T-helper 22 cell (primary cell): ENCODE data around the gene MEGF8.

Experiments used
- DNase-seq: peaks from one replicate; pipeline ENCODE4 v3.0.0-alpha.2; 2020; ENCODE audit warnings: low read depth

Gene MEGF8

DNA sequence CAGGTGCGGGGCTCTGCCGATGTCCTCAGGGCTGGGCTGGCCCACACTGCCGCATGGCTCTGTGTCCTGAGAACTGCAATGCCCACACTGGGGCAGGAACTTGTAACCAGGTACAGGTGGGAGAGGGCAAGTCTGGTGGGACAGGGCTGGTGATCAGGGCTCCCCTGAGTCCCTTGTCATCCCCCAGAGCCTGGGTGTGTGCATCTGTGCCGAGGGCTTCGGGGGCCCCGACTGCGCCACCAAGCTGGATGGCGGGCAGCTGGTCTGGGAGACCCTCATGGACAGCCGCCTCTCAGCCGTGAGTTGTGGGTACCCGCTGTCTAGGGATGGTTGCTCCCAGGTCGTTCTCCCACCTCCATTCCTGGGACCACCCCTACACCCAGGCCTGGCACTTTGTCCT, 30.5 kb downstream of the MEGF8 start:
- DNase-seq, result no peak

DNA sequence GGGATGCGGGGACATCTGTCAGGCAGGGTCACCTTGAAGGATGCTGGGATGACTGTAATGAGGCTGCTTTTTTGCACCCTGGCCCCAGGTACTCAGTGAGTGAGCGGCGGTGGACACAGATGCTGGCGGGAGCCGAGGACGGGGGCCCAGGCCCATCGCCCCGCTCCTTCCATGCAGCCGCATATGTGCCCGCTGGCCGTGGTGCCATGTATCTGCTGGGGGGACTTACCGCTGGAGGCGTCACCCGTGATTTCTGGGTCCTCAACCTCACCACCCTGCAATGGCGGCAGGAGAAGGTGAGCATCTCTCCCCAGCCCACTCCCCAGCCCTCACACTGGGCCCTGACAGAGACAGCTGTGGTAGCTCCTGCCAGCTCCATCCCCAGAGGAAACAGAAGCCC, 31.3 kb downstream of the MEGF8 start:
- DNase-seq, result no peak

DNA sequence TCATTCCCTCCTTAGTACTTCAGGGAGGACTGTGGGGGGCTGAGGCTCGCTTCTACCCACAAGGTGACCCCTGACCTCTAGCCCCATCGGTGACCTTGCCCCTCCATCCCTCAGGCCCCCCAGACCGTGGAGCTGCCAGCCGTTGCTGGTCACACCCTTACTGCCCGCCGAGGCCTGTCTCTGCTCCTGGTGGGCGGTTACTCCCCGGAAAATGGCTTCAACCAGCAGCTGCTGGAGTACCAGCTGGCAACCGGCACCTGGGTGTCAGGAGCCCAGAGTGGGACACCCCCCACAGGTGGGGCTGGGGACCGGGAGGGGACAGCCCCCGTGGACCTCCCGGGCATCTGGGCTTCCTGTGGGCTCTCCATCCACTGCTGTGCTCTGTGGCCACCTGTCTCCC, 31.9 kb downstream of the MEGF8 start:
- no peak for DNase-seq

DNA sequence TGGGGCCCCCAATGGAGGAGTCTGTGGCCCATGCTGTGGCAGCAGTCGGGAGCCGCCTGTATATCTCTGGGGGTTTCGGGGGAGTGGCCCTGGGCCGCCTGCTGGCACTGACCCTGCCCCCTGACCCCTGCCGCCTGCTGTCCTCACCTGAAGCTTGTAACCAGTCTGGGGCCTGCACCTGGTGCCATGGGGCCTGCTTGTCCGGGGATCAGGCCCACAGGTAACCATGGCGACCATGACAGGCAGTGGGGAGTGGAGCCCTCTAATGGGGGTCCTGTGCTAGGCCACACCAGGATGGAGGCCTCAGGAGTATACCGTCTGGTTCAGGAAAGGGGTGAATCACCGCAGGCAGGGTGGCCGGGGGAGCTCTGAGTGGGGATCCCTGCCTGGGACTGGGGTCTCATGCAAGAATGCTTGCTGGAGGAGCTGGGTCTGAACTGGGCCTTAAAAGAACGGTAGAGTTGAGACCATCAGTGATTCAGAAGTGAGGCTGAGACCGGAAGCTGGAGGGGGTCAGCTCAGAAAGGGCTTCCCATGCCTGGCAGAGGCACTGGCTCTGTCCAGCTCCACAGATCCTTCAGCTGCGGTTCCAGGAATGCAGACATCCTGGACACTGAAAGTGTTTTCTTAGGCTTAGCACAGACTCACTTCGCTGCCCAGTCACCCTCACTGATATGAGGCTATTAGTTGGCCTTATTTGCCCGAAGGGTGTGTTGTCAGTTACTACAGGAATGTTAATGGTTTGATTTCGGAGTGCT, 35.5 kb downstream of the MEGF8 start:
- DNase-seq, result no peak

DNA sequence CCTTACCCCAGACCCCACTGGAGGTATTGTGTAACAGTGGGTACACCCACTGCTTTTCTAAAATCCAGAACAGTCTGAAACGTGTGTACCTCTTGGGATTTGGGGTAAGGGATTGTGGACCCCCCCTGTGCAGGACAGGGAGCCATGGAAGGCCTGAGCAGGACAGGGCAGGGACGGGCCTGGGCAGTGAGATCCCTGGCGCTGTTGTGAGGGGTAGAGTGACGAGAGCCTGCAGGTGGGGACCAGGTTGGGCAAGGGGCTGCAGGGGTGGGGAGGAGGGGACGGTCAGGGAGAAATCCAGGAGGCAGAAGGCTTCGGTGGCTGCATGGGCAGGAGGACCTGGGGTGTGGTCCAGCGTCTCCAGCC, 36.1 kb downstream of the MEGF8 start:
- no peak for DNase-seq

DNA sequence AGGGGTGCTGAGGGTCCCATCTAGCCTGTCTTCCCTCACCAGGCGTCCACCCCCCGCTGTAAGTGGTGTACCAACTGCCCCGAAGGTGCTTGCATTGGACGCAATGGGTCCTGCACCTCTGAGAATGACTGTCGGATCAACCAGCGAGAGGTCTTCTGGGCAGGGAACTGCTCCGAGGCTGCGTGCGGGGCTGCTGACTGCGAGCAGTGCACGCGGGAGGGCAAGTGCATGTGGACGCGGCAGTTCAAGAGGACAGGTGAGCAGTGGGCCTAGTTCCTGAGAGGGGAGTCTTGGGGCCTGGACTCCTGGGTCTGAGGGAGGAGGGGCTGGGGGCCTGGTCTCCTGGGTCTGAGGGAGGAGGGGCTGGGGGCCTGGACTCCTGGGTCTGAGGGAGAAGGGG, 36.9 kb downstream of the MEGF8 start:
- DNase-seq, result no peak

DNA sequence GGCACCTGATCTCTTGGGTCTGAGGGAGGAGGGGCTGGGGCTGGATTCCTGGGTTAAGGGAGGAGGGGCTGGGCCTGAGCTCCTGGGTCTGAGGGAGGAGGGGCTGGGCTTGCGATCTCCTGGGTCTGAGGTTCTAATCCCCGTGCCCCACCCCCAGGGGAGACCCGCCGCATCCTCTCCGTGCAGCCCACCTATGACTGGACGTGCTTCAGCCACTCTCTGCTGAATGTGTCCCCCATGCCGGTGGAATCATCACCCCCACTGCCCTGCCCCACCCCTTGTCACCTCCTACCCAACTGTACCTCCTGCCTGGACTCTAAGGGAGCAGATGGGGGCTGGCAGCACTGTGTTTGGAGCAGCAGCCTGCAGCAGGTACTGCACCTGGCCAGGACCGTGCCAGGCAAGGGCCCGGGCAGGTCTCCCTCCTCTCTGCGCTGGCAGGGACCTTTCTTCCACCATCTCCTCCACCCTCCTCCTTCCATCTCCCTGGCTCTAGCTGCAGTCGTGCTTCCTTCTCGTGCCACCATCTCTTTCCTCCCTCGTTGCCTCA, 37.5 kb downstream of the MEGF8 start:
- DNase-seq, result no peak

DNA sequence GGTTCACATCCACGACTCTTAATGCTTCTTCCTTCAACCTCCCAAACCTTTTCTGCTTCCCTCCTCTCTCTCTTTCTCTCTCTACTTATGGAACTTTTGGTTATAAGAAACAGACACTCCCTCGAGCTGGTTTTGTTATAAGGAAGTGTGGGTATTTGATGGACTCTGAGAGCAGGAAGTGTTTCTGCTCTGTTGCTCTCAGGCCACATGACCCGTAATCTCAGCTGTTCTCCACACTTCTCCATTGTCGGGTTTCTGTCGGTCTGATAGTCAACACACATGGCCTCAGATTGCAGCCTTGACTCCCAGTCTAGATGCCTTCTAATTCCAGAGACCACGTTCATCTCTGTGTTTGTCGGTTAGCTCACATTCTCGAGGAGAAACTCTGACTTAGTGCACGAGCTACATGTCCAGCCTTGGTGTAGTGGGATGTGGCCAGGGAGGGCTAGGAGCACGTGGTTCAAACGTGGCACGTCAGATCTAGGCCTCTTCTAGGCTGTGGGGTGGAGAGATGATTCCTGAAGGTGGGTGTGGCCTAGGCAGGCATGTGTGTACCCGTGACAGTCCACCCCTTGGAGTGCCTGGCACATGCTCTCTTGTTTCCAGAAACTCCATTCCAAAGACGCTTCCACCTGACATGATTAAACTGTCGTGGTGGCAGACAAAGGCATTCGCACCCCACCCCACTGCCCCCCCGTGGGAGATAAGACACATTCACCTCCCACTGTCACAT, 38.3 kb downstream of the MEGF8 start:
- no peak for DNase-seq

DNA sequence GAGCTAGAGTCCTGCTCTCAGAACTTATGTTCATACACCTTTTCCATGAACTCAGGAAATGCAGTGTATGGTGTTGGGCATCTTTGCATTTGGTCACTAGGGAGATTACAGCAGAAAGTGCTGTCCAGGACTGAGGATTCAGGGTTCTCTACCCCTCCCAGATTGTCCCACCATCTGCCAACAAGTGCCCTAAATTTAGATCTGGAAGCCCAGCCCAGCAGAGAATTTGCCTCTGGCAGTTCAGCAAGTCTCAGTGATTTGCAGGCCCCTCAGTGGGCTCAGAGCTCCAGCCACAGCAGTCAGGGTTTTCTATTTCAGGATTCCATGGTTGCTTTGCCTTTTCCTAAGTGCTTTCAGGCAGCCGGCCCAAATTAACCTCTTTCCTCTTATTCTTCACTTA, 41.2 kb downstream of the MEGF8 start:
- no peak for DNase-seq

DNA sequence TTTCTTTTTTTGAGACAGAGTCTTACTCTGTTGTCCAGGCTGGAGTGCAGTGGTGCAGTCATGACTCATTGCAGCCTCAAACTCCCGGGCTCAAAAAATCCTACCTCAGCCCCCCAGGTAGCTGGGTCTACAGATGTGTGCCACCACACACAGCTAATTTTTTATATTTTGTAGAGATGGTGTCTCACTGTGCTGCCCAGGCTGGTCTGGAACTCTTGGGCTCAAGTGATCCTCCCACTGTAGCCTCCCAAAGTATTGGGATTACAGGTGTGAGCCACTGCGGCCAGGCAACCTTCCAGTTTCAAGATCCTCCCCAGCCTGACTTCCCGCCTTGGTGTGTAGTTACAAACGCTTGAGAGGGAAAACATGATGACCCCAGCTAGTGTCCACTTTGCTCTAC, 42.5 kb downstream of the MEGF8 start:
- no peak for DNase-seq

DNA sequence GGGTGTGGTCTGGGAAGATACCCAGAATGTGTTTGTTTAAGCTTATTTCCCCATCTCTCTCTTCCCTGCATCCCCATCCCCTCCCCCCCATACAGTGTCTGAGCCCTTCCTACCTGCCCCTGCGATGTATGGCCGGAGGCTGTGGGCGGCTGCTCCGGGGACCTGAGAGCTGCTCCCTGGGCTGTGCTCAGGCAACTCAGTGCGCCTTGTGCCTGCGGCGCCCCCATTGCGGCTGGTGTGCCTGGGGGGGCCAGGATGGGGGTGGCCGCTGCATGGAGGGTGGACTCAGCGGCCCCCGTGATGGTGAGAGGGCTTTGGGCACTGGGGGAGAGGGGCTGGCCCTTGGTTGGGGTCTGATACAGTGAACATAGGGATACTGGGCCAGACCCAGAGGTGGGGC, 42.9 kb downstream of the MEGF8 start:
- no peak for DNase-seq

DNA sequence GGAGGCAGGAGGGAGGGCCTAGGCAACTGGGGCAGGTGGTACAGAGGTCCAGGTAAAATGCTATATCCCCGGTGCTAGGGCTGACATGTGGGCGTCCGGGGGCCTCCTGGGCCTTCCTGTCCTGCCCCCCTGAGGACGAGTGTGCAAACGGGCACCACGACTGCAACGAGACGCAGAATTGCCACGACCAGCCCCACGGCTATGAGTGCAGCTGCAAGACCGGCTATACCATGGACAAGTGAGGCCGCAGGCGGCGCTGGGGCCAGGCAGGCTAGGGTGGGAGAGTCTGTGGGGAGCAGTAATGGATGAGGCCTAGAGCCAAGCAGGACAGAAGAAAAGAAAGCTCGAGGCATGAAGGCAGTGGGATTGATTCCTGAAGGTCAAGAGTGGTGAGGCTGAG, 43.3 kb downstream of the MEGF8 start:
- DNase-seq, result no peak

DNA sequence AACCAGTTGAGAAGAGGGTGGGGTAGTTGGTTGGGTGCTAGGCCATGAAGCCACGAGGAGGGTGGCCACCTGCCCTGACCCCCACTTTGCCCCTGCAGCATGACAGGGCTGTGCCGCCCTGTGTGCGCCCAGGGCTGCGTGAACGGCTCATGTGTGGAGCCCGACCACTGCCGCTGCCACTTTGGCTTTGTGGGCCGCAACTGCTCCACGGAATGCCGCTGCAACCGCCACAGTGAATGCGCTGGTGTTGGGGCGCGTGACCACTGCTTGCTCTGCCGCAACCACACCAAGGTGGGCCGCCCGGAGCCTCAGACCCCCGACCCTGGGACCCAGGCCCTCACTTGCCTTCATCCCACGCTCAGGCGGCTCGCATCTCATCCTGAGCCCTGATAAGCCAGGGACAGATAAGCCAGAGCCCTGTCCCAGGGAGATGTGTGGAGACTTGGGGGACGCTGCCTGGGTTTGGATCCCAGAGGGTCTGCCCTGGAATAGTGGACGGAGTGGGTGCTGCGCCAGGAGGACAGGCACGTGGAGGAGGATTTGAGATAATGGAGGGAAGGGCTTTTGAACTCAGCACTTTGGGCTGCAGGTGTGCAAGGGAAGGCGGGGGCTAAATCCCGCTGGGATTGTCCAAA, 44.1 kb downstream of the MEGF8 start:
- DNase-seq, result no peak

DNA sequence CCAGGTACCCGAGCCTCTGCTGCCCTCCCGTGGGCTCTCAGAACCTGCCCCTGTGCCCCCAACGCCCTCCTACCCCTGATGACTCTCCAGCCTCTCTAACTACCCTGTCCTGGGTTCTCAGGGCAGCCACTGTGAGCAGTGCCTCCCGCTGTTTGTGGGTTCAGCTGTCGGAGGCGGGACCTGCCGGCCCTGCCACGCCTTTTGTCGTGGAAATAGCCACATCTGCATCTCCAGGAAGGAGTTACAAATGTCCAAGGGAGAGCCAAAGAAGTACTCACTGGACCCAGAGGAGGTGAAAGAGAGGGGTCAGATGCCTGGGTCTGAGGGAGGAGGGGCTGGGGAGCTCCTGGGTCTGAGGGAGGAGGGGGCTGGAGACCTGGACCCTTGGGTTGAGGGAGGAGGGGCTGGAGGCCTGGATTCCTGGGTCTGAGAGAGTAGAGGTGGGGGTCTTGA, 44.7 kb downstream of the MEGF8 start:
- DNase-seq, result no peak

DNA sequence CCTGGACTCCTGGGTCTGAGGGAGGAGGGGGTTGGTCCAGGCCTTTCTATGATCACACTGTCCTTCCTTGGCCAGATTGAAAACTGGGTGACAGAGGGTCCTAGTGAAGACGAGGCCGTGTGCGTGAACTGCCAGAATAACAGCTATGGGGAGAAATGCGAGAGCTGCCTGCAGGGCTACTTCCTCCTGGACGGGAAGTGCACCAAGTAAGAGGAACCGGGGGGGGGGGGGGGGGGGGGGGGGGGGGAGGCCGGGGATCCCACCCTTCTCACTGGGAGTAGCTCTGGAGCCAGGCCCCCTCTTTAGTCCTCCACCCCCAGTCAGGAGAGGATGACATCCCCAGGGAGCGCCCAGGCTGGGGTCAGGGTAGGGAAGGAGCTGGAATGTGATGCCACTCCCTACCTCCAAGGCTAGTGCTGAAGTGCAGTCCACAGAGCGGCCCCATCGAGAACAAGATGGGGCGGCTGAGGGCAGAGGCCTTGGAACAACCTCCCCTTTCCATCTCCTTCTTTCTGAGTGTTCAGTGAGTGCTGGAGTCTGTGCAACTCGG, 45.3 kb downstream of the MEGF8 start:
- no peak for DNase-seq

DNA sequence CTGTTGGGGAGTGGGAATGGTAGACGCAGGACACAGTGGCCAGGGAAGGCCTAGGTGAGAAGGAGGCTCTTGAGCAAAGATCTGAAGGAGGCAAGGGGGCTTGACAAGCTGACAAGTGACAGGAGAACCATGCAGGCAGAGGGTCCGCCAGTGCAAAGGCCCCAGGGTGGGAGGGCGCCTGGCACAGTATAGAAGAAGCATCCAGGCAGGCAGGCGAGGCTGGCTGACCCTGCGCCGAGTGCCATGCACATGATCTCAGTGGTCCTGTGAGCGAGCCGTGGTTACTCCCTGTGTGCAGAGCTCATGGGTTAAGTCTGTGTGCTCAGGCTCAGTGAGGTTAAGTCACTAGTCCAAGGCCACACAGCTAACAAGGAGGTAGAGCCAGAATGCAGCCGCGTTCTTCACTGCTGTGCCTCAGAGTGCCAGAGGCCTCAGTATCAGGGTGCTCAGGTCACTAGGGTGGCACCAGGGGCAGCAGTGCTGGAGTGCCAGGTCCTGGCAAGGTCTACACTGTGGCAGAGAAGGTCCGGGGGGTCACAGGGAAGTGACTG, 49.5 kb downstream of the MEGF8 start:
- DNase-seq, result no peak

DNA sequence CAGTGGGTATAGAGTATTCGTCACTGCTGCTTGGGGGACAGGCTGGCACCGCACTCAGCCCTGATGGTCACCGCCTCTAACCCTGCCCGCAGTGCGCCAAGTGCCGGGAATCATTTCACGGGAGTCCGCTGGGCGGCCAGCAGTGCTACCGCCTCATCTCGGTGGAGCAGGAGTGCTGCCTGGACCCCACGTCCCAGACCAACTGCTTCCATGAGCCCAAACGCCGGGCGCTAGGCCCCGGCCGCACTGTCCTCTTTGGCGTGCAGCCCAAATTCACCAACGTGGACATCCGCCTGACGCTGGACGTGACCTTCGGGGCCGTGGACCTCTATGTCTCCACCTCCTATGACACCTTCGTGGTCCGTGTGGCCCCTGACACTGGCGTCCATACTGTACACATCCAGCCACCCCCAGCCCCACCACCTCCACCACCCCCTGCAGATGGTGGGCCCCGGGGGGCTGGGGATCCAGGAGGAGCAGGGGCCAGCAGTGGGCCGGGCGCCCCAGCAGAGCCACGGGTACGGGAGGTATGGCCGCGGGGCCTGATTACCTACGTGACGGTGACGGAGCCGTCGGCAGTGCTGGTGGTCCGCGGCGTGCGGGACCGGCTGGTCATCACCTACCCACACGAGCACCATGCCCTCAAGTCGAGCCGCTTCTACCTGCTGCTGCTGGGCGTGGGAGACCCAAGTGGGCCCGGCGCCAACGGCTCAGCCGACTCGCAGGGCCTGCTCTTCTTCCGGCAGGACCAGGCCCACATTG, 50.2 kb downstream of the MEGF8 start:
- no peak for DNase-seq

DNA sequence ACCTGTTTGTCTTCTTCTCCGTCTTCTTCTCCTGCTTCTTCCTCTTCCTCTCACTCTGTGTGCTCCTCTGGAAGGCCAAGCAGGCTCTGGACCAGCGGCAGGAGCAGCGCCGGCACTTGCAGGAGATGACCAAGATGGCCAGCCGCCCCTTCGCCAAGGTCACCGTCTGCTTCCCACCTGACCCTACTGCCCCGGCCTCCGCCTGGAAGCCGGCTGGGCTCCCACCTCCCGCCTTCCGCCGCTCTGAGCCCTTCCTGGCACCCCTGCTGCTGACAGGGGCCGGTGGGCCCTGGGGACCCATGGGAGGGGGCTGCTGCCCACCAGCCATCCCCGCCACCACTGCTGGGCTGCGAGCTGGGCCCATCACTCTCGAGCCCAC, 50.7 kb downstream of the MEGF8 start:
- no peak for DNase-seq

DNA sequence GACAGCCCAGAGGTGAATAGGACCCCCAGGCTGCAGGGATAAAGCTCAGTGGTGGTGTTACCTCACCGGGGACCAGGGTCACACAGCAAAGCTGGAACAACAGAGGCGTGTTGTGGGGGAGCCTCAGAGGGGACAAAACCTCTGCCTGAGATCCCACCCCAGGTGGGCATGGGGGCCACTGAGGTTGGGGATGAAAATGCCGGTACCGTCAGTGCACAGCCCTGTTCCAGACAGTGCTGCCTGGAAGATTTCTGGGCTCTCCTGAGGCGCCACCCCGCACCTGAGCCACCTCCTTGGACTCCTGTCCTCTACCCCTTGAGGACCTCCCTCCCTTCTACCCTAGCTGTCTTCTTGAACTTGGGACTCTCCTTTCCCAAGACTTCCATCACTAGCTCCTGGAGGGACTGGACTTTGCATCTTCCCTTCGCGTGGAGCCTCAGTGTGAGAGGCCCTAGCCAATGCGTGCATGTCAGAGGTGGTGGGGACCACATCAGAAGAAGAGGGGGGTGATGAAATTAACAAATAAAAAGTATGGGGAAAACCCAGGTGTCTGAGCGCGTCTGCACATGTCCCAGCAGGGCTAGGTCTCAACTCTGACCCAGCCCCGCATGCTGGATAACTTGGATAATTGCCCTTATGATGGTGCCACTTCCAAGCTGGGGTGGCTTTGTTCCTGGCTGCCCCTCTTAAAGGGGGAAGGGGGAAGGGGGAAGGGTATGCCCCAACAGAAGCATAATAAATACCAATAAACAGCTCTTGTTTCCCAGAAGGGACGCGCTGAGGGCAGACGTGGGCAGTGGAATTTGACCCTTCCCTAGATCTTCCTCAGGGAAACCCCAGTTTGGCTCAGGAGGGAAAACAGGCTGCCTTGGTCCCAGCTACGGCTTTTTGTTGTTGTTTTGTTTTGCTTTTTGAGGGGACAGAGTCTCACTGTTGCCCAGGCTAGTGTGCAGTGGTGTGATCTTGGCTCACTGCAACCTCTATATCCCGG, 53.1 kb downstream of the MEGF8 start:
- no peak for DNase-seq

DNA sequence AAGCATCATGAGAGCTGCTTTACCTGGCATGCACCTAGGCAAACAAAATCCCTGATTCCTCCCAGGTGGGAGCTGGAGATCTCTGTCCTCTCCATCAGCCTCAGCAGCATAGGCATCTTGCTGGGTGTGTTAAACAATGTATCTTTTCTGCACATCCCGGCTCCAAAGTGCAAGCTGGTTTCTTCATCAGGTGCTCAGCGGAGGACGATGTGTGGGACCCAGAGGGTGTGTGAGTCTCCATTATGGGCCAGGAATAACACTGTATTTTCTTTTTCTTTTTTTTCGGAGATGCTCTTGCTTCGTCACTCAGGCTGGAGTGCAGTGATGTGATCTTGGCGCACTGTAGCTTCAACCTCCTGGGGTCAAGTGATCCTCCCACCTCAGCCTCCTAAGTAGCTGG, 54.7 kb downstream of the MEGF8 start:
- no peak for DNase-seq
